Esophagus muscularis mucosa (tissue), 4 donors: ENCODE data around the gene MRGPRD. TPM values are rescaled to one million over a fixed set of nuclear protein-coding genes. Genes with fewer than 3 reads are reported as not detected.

ENCODE experiments used
- DNase-seq: peaks from one replicate; pipeline ENCODE4 v3.0.0-alpha.2; 2017; ENCODE audit errors: extremely low spot score
- H3K27ac ChIP-seq, 4 donors: fragments of 200-600 bp; sonication (generic); replicated peaks in 1 of 4; 1 replicate in 3 of 4; 2 replicates in 1 of 4; pipeline ENCODE4 v1.5.1; 2016 to 2019; ENCODE audit warnings: mild to moderate bottlenecking in 1 of 4
- H3K27me3 ChIP-seq, 4 donors: fragments of 200-600 bp; sonication (generic); one replicate each; pipeline versions ENCODE4 v1.5.1 to v1.6.0; 2016 to 2019
- H3K36me3 ChIP-seq, 4 donors: fragments of 200-600 bp; sonication (generic); one replicate each; pipeline ENCODE4 v1.5.1; 2016 to 2019
- H3K4me1 ChIP-seq, 4 donors: fragments of 200-600 bp; sonication (generic); one replicate each; pipeline ENCODE4 v1.5.1; 2016 to 2019
- H3K4me3 ChIP-seq, 4 donors: fragments of 200-600 bp; sonication (generic); 1 replicate in 2 of 4; 2 replicates in 2 of 4; pipeline ENCODE4 v1.5.1; 2016 to 2019; ENCODE audit warnings: mild to moderate bottlenecking in 4 of 4, moderate library complexity in 1 of 4
- H3K9me3 ChIP-seq, 4 donors: fragments of 200-600 bp; sonication (generic); 1 replicate in 3 of 4; 2 replicates in 1 of 4; pipeline ENCODE4 v1.5.1; 2016 to 2019
- CTCF ChIP-seq, 3 experiments: fragments of 200-600 bp in 2 of 3; fragments of 450-650 bp in 1 of 3; sonication (generic) in 2 of 3; IDR thresholded peaks; one replicate each; pipeline ENCODE4 v1.5.1; 2017 to 2019; ENCODE audit warnings: antibody characterized with exemption in 3 of 3, mild to moderate bottlenecking in 2 of 3, moderate library complexity in 1 of 3
- EP300 ChIP-seq: sonication (generic); formaldehyde crosslinking; IDR thresholded peaks from one replicate; pipeline ENCODE4 v1.6.1; 2017; ENCODE audit warnings: antibody characterized with exemption
- POLR2A ChIP-seq: fragments of 450-650 bp; IDR thresholded peaks from one replicate; pipeline ENCODE4 v1.6.1; 2017; ENCODE audit warnings: antibody characterized with exemption, moderate library complexity, mild to moderate bottlenecking, low read depth
- POLR2AphosphoS5 ChIP-seq, 2 donors: sonication (generic); formaldehyde crosslinking; IDR thresholded peaks; one replicate each; pipeline ENCODE4 v1.6.1; 2017; ENCODE audit warnings: antibody characterized with exemption in 2 of 2
- WGBS: methylation state at CpG from one replicate; pipeline ENCODE4 v1.1.5; 2018; 5-methylcytosine and 5-hydroxymethylcytosine counted together
- intact Hi-C: fragments of 100-400 bp; cut with DNase I; formaldehyde crosslinking; loops from one replicate; pipeline ENCODE4 v1.15.1; 2023
- total RNA-seq, 4 donors: library from RNA; depleted of rRNA; stranded (reverse); fragments of >200 nt; gene quantifications; one replicate each; pipeline versions ENCODE4 v1.1.0 to v1.2.1, GENCODE V29; 2016

The MRGPRD gene
- total RNA-seq, 4 donors from 2014 or later: 0.32 to 2.5 (median 0.66) TPM; not detected in 1

- DNase-seq: no peak
- Histone ChIP-seq H3K4me3 (no peak overlapping the region), H3K27me3 (no peaks in the 10 kb centered on the region), H3K4me1 (peaks cover 0 to 100% (median 92%) of the 10 kb centered on the region in 4 donors), H3K36me3 (peaks cover 24 to 70% (median 60%) of the 10 kb centered on the region in 4 donors), H3K27ac (peak overlapping the region; percentile 93 to 94 (median 94)), H3K9me3 (no peaks in the 10 kb centered on the region)
- WGBS: 93% methylated on average over 10 of the region's 17 CpGs
- intact Hi-C loops: no loop called here
- TF ChIP-seq CTCF (IDR thresholded peaks at IDR 0.05) (no peak), EP300 (no peak), POLR2A (no peak), POLR2AphosphoS5 (IDR thresholded peaks at IDR 0.05) (no peak)
These were observed 41.8 kb downstream of the MRGPRD start for GRCh38 chr11:68938816-68939582.

GRCh38 chr11:68938088-68938487 lies 42.7 kb downstream of the MRGPRD start:
- Histone ChIP-seq H3K27me3 (no peaks in the 10 kb centered on the region), H3K4me3 (no peak overlapping the region), H3K9me3 (no peaks in the 10 kb centered on the region), H3K4me1 (peaks cover 3 to 100% (median 92%) of the 10 kb centered on the region in 4 donors), H3K36me3 (peaks cover 27 to 79% (median 67%) of the 10 kb centered on the region in 4 donors), H3K27ac (peak overlapping the region; percentile 93 to 94 (median 94))
- intact Hi-C loops: no loop called here
- TF ChIP-seq POLR2A: no peak
- no peak for TF ChIP-seq POLR2AphosphoS5 (IDR thresholded peaks at IDR 0.05)
- no peak for TF ChIP-seq EP300
- TF ChIP-seq CTCF (IDR thresholded peaks at IDR 0.05): no peak
- DNase-seq: no peak
- 96% methylated on average over 10 of the region's 18 CpGs for WGBS

GRCh38 chr11:68936676-68937620 lies 43.8 kb downstream of the MRGPRD start:
- H3K9me3 ChIP-seq: no peaks in the 10 kb centered on the region
- DNase-seq: no peak
- peaks cover 3 to 100% (median 92%) of the 10 kb centered on the region in 4 donors for H3K4me1 ChIP-seq
- H3K36me3 ChIP-seq: peaks cover 32 to 81% (median 70%) of the 10 kb centered on the region in 4 donors
- 88% methylated on average over 12 of the region's 29 CpGs for WGBS
- H3K4me3 ChIP-seq: peak overlapping the region in 1 of 4 donors; percentile 6
- TF ChIP-seq POLR2A (no peak), EP300 (no peak), POLR2AphosphoS5 (IDR thresholded peaks at IDR 0.05) (no peak), CTCF (IDR thresholded peaks at IDR 0.05) (no peak)
- peak overlapping the region; percentile 93 to 94 (median 94) for H3K27ac ChIP-seq
- H3K27me3 ChIP-seq: no peaks in the 10 kb centered on the region
- intact Hi-C loops: no loop called here

GRCh38 chr11:68936358-68936636 lies 44.5 kb downstream of the MRGPRD start:
- intact Hi-C loops: no loop called here
- WGBS: 100% methylated on average over 6 of the region's 10 CpGs
- DNase-seq: no peak
- Histone ChIP-seq H3K36me3 (peaks cover 32 to 83% (median 74%) of the 10 kb centered on the region in 4 donors), H3K9me3 (no peaks in the 10 kb centered on the region), H3K4me3 (no peak overlapping the region), H3K27me3 (no peaks in the 10 kb centered on the region), H3K4me1 (peaks cover 3 to 100% (median 91%) of the 10 kb centered on the region in 4 donors), H3K27ac (peak overlapping the region; percentile 83 to 94 (median 93))
- TF ChIP-seq POLR2A (no peak), POLR2AphosphoS5 (IDR thresholded peaks at IDR 0.05) (no peak), CTCF (IDR thresholded peaks at IDR 0.05) (no peak), EP300 (no peak)
